C4-2B (cell line): ENCODE data around the gene PYM1.
"Not testable (repeated sequence)": the region's sequence is repeated elsewhere in the genome, so short reads cannot be mapped to it uniquely, and the experiment has no call there.

ENCODE experiments used
- H3K27ac ChIP-seq: fragments of 450-650 bp; 2 replicates; pipeline ENCODE4 v1.5.1; 2017
- CTCF ChIP-seq: fragments of 450-650 bp; conservative IDR thresholded peaks from 2 replicates; pipeline ENCODE4 v1.5.1; 2017; ENCODE audit warnings: mild to moderate bottlenecking
- ZFX ChIP-seq: fragments of 450-650 bp; IDR thresholded peaks from 2 replicates; pipeline ENCODE4 v1.6.1; 2017

PYM1 gene

GRCh38 chr12:55931317-55931779, 3.7 kb upstream of the PYM1 start:
- H3K27ac ChIP-seq = peak overlapping the region; percentile 45

GRCh38 chr12:55930771-55931316, 3.1 kb upstream of the PYM1 start, which contains the start of gene DGKA:
TSS of gene DGKA (plus strand) at chr12:55931162. CDS start at chr12:55936504, 5,342 bp downstream.
- TF ChIP-seq ZFX (no peak), CTCF (peak; percentile 83)
- H3K27ac ChIP-seq = peak within 1 kb of the TSS; percentile 45

More at GRCh38 chr12:55931317-55931779, 3.7 kb upstream of the PYM1 start:
- TF ChIP-seq CTCF (no peak), ZFX (no peak)

GRCh38 chr12:55929306-55929791, 1.7 kb upstream of the PYM1 start:
- TF ChIP-seq ZFX (no peak), CTCF (no peak)
- H3K27ac ChIP-seq = peak overlapping the region; percentile 99

GRCh38 chr12:55926738-55927587, 731 bp downstream of the PYM1 start:
- peak overlapping the region; percentile 99 for H3K27ac ChIP-seq
- TF ChIP-seq ZFX = no peak
- peak; percentile 89 for TF ChIP-seq CTCF

- TF ChIP-seq ZFX = no peak
- no peak for TF ChIP-seq CTCF
- H3K27ac ChIP-seq = peak overlapping the region; percentile 99
Observed at GRCh38 chr12:55925870-55926737, 1.6 kb downstream of the PYM1 start.

- TF ChIP-seq CTCF (no peak), ZFX (no peak)
- no peak overlapping the region for H3K27ac ChIP-seq
Observed at GRCh38 chr12:55925371-55925770, 2.3 kb downstream of the PYM1 start.

- H3K27ac ChIP-seq = not testable (repeated sequence)
Observed at GRCh38 chr12:55923648-55924047, 4.0 kb downstream of the PYM1 start.
